GM19438 (cell line): ENCODE data around the gene ZNF638.
"Not testable (repeated sequence)": the region's sequence is repeated elsewhere in the genome, so short reads cannot be mapped to it uniquely, and the experiment has no call there.

Experiments
- ATAC-seq: cut with Tn5 transposase; IDR thresholded peaks from one replicate; pipeline ENCODE4 v1.9.1; 2021; ENCODE audit warnings: low read depth; ENCODE audit not compliant: unreplicated experiment

ZNF638 gene

GRCh38 chr2:71331581-71332434, at the start of gene ZNF638:
Gene ZNF638 (plus strand): TSS chr2:71331782. CDS start chr2:71348955, 17,173 bp downstream.
- peak; percentile 92 for ATAC-seq

GRCh38 chr2:71281950-71282349, 49.6 kb upstream of the ZNF638 start:
- no peak for ATAC-seq

GRCh38 chr2:71282493-71282892, 49.1 kb upstream of the ZNF638 start:
- no peak for ATAC-seq

- no peak for ATAC-seq
These were observed 48.5 kb upstream of the ZNF638 start for GRCh38 chr2:71283131-71283530.

GRCh38 chr2:71285706-71286105, 45.9 kb upstream of the ZNF638 start:
- no peak for ATAC-seq

GRCh38 chr2:71291398-71291797, 40.2 kb upstream of the ZNF638 start:
- no peak for ATAC-seq

GRCh38 chr2:71292159-71292558, 39.4 kb upstream of the ZNF638 start:
- ATAC-seq, result no peak

- ATAC-seq, result no peak
These were observed 32.7 kb upstream of the ZNF638 start for GRCh38 chr2:71298914-71299313.

- no peak for ATAC-seq
These were observed 32.1 kb upstream of the ZNF638 start for GRCh38 chr2:71299507-71299906.

GRCh38 chr2:71303849-71304248, 27.7 kb upstream of the ZNF638 start:
- no peak for ATAC-seq

GRCh38 chr2:71306762-71307161, 24.8 kb upstream of the ZNF638 start:
- no peak for ATAC-seq

- no peak for ATAC-seq
These were observed 18.4 kb upstream of the ZNF638 start for GRCh38 chr2:71313016-71313766.

GRCh38 chr2:71317060-71317459, 14.5 kb upstream of the ZNF638 start:
- no peak for ATAC-seq

- ATAC-seq, result not testable (repeated sequence)
These were observed 13.7 kb upstream of the ZNF638 start for GRCh38 chr2:71317900-71318299.

GRCh38 chr2:71323386-71323785, 8.2 kb upstream of the ZNF638 start:
- ATAC-seq, result no peak

GRCh38 chr2:71326968-71327367, 4.6 kb upstream of the ZNF638 start:
- no peak for ATAC-seq

GRCh38 chr2:71327916-71328315, 3.7 kb upstream of the ZNF638 start:
- ATAC-seq, result no peak

- no peak for ATAC-seq
These were observed 1.4 kb upstream of the ZNF638 start for GRCh38 chr2:71330155-71330554.

GRCh38 chr2:71330585-71331330, 824 bp upstream of the ZNF638 start:
- no peak for ATAC-seq

GRCh38 chr2:71331331-71331580, 326 bp upstream of the ZNF638 start:
- ATAC-seq, result not testable (repeated sequence)

- ATAC-seq, result no peak
These were observed 834 bp downstream of the ZNF638 start for GRCh38 chr2:71332435-71332796.
